Measurements from ENCODE around the gene SPATA1.

Gene SPATA1

DNA sequence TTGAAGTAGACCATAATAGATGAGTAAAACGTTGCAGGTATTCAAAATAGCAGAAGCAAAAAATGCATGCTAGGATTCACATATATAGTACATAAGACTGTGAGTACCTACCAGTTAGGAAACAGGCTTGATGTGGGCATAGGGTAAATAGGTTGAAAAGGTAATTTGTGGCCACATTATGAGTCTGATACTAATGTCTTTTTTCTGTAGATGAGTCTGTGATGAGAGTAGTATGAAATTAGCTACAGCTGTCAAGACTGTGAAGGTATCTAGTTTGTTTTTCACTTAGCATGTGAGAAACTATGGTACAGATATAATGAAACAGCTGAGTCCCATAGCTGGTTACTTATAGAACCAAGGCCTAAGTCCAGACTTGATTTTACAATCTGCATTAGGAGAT is 12.4 kb upstream of the SPATA1 start:
- no peak overlapping the region for H3K27ac ChIP-seq
- no peak for DNase-seq (ENCODE audit: low spot score)
- no peak for TF ChIP-seq CTCF (conservative IDR thresholded peaks at IDR 0.05; ENCODE audit: low read depth)
- ChIA-PET CTCF (no interaction called here), POLR2A (ENCODE audit: low non-redundant PET) (no interaction called here)

DNA sequence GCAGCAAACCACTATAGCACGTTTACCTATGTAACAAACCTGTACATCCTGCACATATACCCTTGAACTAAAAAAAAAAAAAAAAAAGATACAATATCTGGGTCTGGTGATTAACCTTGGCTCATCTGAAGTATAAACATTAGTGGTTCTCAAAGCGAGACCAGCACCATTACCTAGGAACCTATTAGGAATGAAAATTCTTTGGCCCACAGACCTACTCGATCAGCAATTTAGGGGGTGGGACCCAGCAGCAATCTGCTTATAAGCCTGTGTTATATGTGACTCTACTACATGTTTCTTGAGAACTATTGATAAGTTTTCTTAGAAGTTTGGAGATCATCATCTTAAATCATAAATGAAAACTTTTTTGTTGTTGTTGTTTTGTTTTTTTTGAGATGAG is 9.7 kb upstream of the SPATA1 start:
- no peak for TF ChIP-seq CTCF (conservative IDR thresholded peaks at IDR 0.05; ENCODE audit: low read depth)
- no peak for DNase-seq (ENCODE audit: low spot score)
- no peak overlapping the region for H3K27ac ChIP-seq
- POLR2A ChIA-PET (ENCODE audit: low non-redundant PET), result no interaction called here
- CTCF ChIA-PET, result no interaction called here

DNA sequence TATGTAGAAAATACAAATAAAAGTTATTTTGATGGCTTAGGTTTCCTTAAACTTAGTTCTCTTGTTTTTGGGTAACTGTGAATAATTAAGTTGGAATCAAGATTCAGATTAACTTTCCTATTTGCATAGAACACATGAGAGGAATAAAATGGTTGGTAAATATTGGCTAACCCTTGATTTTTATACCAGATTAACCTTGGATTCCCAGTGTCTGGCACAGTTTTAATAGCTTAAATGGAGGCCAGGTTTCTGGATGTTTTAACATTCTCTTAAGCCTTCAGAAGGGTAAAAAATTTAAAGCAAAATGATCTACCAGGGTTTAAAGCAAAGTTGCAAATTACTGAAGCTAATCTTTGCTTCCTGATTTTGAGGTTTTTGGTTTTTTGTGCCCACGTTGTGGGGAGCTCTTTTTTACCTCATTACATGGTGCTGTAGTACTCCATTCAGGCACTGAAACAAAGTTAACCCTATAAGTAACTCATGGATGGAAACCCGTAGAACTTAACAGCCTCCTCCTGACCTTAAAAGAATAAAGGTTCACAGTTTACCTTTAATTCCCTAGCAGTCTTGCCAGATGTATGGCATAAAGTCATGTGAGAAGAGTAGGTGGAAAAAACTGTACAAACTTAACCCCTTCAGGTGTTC is 8.4 kb upstream of the SPATA1 start:
- CTCF ChIA-PET, result interaction anchor here (0.6 to 1.1 kb wide), 2 partner anchors 184 to 256 kb away, joined by 3 read pairs; no protein-coding TSS in a partner anchor
- no peak overlapping the region for H3K27ac ChIP-seq
- DNase-seq (ENCODE audit: low spot score), result no peak
- POLR2A ChIA-PET (ENCODE audit: low non-redundant PET), result no interaction called here
- no peak for TF ChIP-seq CTCF (conservative IDR thresholded peaks at IDR 0.05; ENCODE audit: low read depth)

DNA sequence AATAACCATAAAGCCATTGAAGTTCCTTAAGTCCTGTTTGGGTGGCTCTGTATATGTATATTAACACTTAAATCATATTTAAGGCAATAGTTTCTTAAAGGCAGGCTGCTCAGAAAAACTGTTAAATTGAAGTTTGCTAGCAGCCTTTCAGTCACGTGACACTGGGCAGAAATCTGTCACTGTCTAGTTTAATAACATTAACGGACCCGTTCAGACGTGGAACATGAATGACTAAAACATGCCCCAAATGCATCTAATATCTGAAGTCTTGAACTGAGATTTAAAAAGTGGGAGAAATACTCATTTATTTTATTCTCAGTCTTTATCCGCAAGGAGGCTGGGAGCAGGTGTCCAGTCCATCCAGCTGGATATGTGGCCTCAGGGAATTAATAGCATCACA is 3.3 kb upstream of the SPATA1 start:
- ChIA-PET CTCF (no interaction called here), POLR2A (ENCODE audit: low non-redundant PET) (no interaction called here)
- no peak overlapping the region for H3K27ac ChIP-seq
- no peak for TF ChIP-seq CTCF (conservative IDR thresholded peaks at IDR 0.05; ENCODE audit: low read depth)
- no peak for DNase-seq (ENCODE audit: low spot score)

GRCh38 chr1:84504580-84505492 is 1.4 kb upstream of the SPATA1 start:
- POLR2A ChIA-PET (ENCODE audit: low non-redundant PET), result interaction anchor here (0.9 kb wide), 1 partner anchor 132 kb away, joined by 3 read pairs; no protein-coding TSS in a partner anchor
- no peak for TF ChIP-seq CTCF (conservative IDR thresholded peaks at IDR 0.05; ENCODE audit: low read depth)
- CTCF ChIA-PET, result interaction anchor here (1.3 kb wide), 1 partner anchor 115 kb away, joined by 7 read pairs; no protein-coding TSS in a partner anchor
- peak; percentile 15 for DNase-seq (ENCODE audit: low spot score)
- peak overlapping the region; percentile 96 for H3K27ac ChIP-seq

- TF ChIP-seq CTCF (conservative IDR thresholded peaks at IDR 0.05; ENCODE audit: low read depth), result no peak
- DNase-seq (ENCODE audit: low spot score), result peak; percentile 52
- ChIA-PET POLR2A (ENCODE audit: low non-redundant PET) (interaction anchor here (0.6 to 0.9 kb wide), 3 partner anchors 14 to 131 kb away, joined by 3 read pairs; no protein-coding TSS in a partner anchor), CTCF (interaction anchor here (0.6 kb wide), 2 partner anchors 115 to 119 kb away, joined by 3 to 4 read pairs; no protein-coding TSS in a partner anchor)
- H3K27ac ChIP-seq, result peak overlapping the region; percentile 96
These were observed 639 bp upstream of the SPATA1 start for GRCh38 chr1:84505493-84506001.

Data from RWPE1 (cell line).